Lower leg skin (tissue), 4 donors: Measurements from ENCODE around the gene NUP93. TPM values are rescaled to one million over a fixed set of nuclear protein-coding genes. Genes with fewer than 3 reads are reported as not detected.
A peak's percentile ranks its signal among the peaks of the same experiment; 100 is the strongest.

Experiments used
- DNase-seq, 2 donors: peaks; one replicate each; pipeline ENCODE4 v3.0.0-alpha.2; 2019; ENCODE audit warnings: low spot score in 2 of 2
- H3K4me3 ChIP-seq: fragments of 200-600 bp; sonication (generic); 2 replicates; pipeline ENCODE4 v1.5.1; 2017; ENCODE audit warnings: mild to moderate bottlenecking, low read depth; ENCODE audit not compliant: poor library complexity, severe bottlenecking
- CTCF ChIP-seq, 3 donors: fragments of 450-650 bp; IDR thresholded peaks; one replicate each; pipeline ENCODE4 v1.5.1; 2016; ENCODE audit warnings: antibody characterized with exemption in 3 of 3, mild to moderate bottlenecking in 3 of 3, moderate library complexity in 2 of 3
- POLR2A ChIP-seq, 2 donors: fragments of 450-650 bp; IDR thresholded peaks; one replicate each; pipeline ENCODE4 v1.6.1; 2016 to 2017; ENCODE audit warnings: antibody characterized with exemption in 2 of 2, mild to moderate bottlenecking in 1 of 2, moderate library complexity in 1 of 2
- WGBS, 2 donors: methylation state at CpG; one replicate each; pipeline ENCODE4 v1.1.5; 2018; 5-methylcytosine and 5-hydroxymethylcytosine counted together
- intact Hi-C: fragments of 100-400 bp; cut with DNase I; formaldehyde crosslinking; loops from one replicate; pipeline ENCODE4 v1.15.0; 2023; ENCODE audit warnings: low total_unique reads
- total RNA-seq, 4 donors: library from RNA; depleted of rRNA; stranded (reverse); fragments of >200 nt; gene quantifications; one replicate each; pipeline ENCODE4 v1.1.0, GENCODE V29; 2016

NUP93 gene
- total RNA-seq, 4 donors from 2014 or later = 21.0 to 40.6 (median 31.2) TPM

GRCh38 chr16:56690420-56691122 is 39.4 kb upstream of the NUP93 start:
- WGBS, 2 donors = 70 to 71% methylated on average over 4 of the region's 4 CpGs
- intact Hi-C loops = no loop called here
- TF ChIP-seq CTCF (IDR thresholded peaks at IDR 0.05) = no peak
- TF ChIP-seq POLR2A (IDR thresholded peaks at IDR 0.05) = no peak
- no peak overlapping the region for H3K4me3 ChIP-seq
- DNase-seq = no peak

- TF ChIP-seq CTCF (IDR thresholded peaks at IDR 0.05) (no peak), POLR2A (IDR thresholded peaks at IDR 0.05) (no peak)
- 34 to 57% methylated on average over 4 of the region's 4 CpGs for WGBS, 2 donors
- intact Hi-C loops = no loop called here
- peak in 1 of 2 donors; percentile 71 for DNase-seq
- H3K4me3 ChIP-seq = no peak overlapping the region
Measured at GRCh38 chr16:56691885-56692284, 38.0 kb upstream of the NUP93 start.

GRCh38 chr16:56695246-56695645 is 34.7 kb upstream of the NUP93 start:
- no peak for DNase-seq
- H3K4me3 ChIP-seq = no peak overlapping the region
- intact Hi-C loops = no loop called here
- TF ChIP-seq CTCF (IDR thresholded peaks at IDR 0.05) (no peak), POLR2A (IDR thresholded peaks at IDR 0.05) (no peak)
- 60 to 100% methylated on average over 1 of the region's 1 CpG for WGBS, 2 donors

GRCh38 chr16:56697456-56698155 is 32.3 kb upstream of the NUP93 start:
- peak in 1 of 2 donors; percentile 50 for DNase-seq
- no peak overlapping the region for H3K4me3 ChIP-seq
- intact Hi-C loops = no loop called here
- 88 to 96% methylated on average over 4 to 5 of the region's 5 CpGs for WGBS, 2 donors
- TF ChIP-seq CTCF (IDR thresholded peaks at IDR 0.05) = no peak
- no peak for TF ChIP-seq POLR2A (IDR thresholded peaks at IDR 0.05)

- H3K4me3 ChIP-seq = no peak overlapping the region
- TF ChIP-seq POLR2A (IDR thresholded peaks at IDR 0.05) (no peak), CTCF (IDR thresholded peaks at IDR 0.05) (no peak)
- intact Hi-C loops = loop anchor here (10.0 kb wide), 2 partner anchors 115 to 185 kb away; partner anchors contain the start of gene MT3
- WGBS, 2 donors = 0 to 50% methylated on average over 1 of the region's 1 CpG
- DNase-seq = no peak
Measured at GRCh38 chr16:56700195-56700594, 29.7 kb upstream of the NUP93 start.
